Measurements from ENCODE around the gene SYNPO2L. TPM values are rescaled to one million over a fixed set of nuclear protein-coding genes. Genes with fewer than 3 reads are reported as not detected.

The SYNPO2L gene
- total and polyA plus RNA-seq, 9 of the 15 experiments (the other 6 are each of a cell fraction or from before 2014, with no cell fraction given): 0.03 to 0.07 TPM; not detected in 7

DNA sequence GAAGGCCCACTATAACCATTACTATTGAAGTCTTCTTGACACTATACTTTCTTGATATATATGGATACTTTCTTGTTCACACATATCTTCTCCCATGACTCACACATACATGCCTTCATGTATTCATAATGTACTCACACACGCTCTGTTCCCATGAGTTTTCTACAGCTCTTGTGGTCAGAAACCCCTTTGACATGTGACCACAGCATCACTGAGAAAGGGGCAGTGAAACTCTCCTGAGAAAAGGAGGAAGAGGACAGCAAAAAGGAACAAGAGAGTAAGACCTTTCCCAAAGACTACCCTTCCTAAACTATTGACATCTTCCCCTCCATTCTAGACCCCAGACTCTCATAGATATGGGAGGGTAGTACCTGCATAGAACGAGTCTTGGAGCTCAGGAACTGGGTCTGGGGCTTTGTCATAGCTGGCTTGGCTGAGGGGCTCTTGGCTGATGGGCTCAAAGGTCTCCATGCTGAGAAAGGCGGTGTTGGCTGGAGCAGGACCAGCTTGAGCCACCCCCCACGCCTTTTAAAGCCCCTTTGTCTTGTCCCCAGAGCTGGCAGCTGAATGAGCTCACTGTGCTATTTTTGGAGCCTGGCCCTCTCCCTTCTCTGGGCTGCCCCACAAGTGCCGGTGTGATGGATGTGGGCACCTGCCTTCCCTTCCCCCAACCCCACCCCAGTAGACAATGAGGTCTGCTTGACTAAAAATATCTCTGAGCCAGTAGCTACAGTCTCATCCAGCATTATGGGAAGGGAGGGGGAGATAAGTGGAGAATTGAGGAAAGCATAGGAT lies 5.1 kb downstream of the SYNPO2L start:
- peaks cover 44 to 51% of the 10 kb centered on the region in 2 experiments for H3K4me1 ChIP-seq (replicated peaks in 1 of 2; ENCODE audit: control insufficient read depth in 2 of 2, insufficient read depth in 2 of 2, low read length in 2 of 2)
- POLR2A ChIA-PET: interaction anchor here (0.6 to 1.5 kb wide), 7 partner anchors 9 to 193 kb away, joined by 3 to 6 read pairs (median 3); no protein-coding TSS in a partner anchor
- H3K36me3 ChIP-seq (ENCODE audit: control insufficient read depth, insufficient read depth, low read length): no peaks in the 10 kb centered on the region
- no peaks in the 10 kb centered on the region for H3K27me3 ChIP-seq (ENCODE audit: control insufficient read depth in 2 of 2, insufficient read depth in 2 of 2, low read length in 2 of 2)
- in situ Hi-C loops (cut with MboI) (loop anchor here (10.0 kb wide), 1 partner anchor 124 kb away; a partner anchor contains a TSS), intact Hi-C loops (cut with micrococcal nuclease) (loop anchor here (5.0 kb wide), 1 partner anchor 92 kb away; the partner anchor contains the start of gene SEC24C)
- FAIRE-seq (no peak), DNase-seq (ENCODE audit: extremely low read depth in 1 of 4, low spot score in 3 of 4) (peak in 1 of 4 experiments; percentile 14), ATAC-seq (no peak)
- no peak overlapping the region for H3K4me3 ChIP-seq
- CTCF ChIA-PET (ENCODE audit: low intra/inter-chr PET ratio): no interaction called here
- H3K79me2 ChIP-seq (ENCODE audit: control insufficient read depth, insufficient read depth, low read length): no peaks in the 10 kb centered on the region
- H3K9ac ChIP-seq (ENCODE audit: insufficient read depth in 1 of 2, low read depth in 2 of 2, low read length in 2 of 2): peak overlapping the region; percentile 22 to 36; a peak in 3 of 4 replicates
- no peaks in the 10 kb centered on the region for H3K9me3 ChIP-seq (replicated peaks; ENCODE audit: control insufficient read depth, insufficient read depth, low read depth, low read length)
- H3K4me2 ChIP-seq (ENCODE audit: insufficient read depth, low read length): peak overlapping the region; percentile 53; the same call in 1 of the 2 replicates
- H2AFZ ChIP-seq (ENCODE audit: low read depth, low read length): peak overlapping the region; percentile 78
- H4K20me1 ChIP-seq (replicated peaks; ENCODE audit: control insufficient read depth, insufficient read depth, low read length): no peaks in the 10 kb centered on the region
- BruUV-seq (replicated peaks): no TSS peak
- no peaks in the 10 kb centered on the region for H3K9me1 ChIP-seq (ENCODE audit: control insufficient read depth, insufficient read depth, low read length)
- H3K27ac ChIP-seq (ENCODE audit: extremely low read depth, low read depth, low read length): peak overlapping the region; percentile 40; the same call in 1 of the 3 replicates
- WGBS (ENCODE audit: insufficient coverage, low coverage, missing lambda C conversion rate): 59% methylated on average over 5 of the region's 5 CpGs
- TF ChIP-seq ZNF133 (CRISPR knock-in tag; IDR thresholded peaks at IDR 0.05) (no peak), MEF2D (tag; conservative IDR thresholded peaks at IDR 0.05; ENCODE audit: low read depth) (0 out of 2 replicates have a peak, but pooled peaks have one; percentile 35), KAT7 (CRISPR knock-in tag; IDR thresholded peaks at IDR 0.05; ENCODE audit: borderline replicate concordance) (no peak), JUNB (CRISPR knock-in tag; conservative IDR thresholded peaks at IDR 0.05) (peak; percentile 38; the same call in 1 of the 2 replicates), ZNF282 (CRISPR knock-in tag; IDR thresholded peaks at IDR 0.05) (no peak), SMAD2 (IDR thresholded peaks at IDR 0.05; ENCODE audit: low read depth, low read length) (no peak), ZNF592 (IDR thresholded peaks at IDR 0.05) (peak; percentile 16; the same call in 1 of the 2 replicates), JUND (IDR thresholded peaks at IDR 0.05; ENCODE audit: borderline replicate concordance, low read depth, low read length) (no peak), JUND (tag; IDR thresholded peaks at IDR 0.05; ENCODE audit: borderline replicate concordance, low read depth, low read length) (0 out of 3 replicates have a peak, but pooled peaks have one; percentile 5)
- TF ChIP-seq, protein P1, sequence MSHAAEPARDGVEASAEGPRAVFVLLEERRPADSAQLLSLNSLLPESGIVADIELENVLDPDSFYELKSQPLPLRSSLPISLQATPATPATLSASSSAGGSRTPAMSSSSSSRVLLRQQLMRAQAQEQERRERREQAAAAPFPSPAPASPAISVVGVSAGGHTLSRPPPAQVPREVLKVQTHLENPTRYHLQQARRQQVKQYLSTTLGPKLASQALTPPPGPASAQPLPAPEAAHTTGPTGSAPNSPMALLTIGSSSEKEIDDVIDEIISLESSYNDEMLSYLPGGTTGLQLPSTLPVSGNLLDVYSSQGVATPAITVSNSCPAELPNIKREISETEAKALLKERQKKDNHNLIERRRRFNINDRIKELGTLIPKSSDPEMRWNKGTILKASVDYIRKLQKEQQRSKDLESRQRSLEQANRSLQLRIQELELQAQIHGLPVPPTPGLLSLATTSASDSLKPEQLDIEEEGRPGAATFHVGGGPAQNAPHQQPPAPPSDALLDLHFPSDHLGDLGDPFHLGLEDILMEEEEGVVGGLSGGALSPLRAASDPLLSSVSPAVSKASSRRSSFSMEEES (CRISPR knock-in tag; IDR thresholded peaks at IDR 0.05): peak; percentile 17; the same call in 1 of the 2 replicates
